GM20431 (cell line): ENCODE data around the gene ORM1.

Source experiments
- in situ Hi-C: fragments of 300-500 bp; cut with MseI, MboI; formaldehyde crosslinking; loops from one replicate; pipeline ENCODE4 v1.15.0; 2020; ENCODE audit warnings: low sequenced_read_pairs; ENCODE audit not compliant: unreplicated experiment

ORM1 gene

DNA sequence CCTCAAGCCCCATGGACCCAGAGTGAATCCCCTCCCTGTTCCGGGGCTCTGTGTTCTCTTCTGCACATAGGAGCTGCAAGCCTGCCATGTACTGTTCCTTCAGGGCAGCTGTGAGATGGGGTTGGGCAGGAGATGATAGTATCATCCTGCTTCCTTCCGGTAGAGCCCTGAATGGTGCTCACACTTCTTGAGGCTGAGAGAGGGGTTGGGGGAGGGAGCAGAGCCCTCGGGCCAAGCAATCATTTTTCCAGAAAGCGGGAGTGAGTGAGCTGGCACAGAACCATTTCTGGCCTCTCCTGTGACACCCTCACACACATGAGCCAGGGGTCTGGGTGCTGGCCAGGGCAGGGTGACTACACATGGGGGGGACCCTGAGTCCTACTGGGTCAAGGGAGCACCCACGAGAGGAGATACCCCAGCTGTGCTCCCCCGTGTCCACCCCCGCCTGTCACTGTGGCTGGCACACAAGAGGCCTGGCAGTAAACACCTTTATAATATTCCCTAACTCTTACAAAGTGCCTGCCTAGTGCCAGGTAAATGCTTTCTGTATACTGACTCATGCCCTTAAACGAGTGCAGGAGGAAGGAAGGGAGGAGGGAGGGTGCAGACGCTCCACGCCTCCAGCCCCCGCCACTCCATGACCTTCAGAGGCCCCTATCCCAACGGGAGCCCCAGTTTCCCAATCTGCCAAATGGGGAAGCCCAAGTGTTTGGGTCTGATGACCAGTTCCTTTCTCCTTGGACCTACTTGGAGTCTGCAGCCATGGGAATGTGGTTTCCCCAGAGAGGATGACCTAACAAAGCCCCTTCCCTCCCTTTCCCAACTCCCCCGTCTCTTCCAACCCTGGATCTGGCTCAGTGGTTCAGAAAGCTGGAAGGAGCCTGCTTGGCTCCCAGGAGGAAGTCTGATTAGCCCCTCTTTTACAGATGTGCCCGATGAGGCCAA is 49.3 kb downstream of the ORM1 start:
- in situ Hi-C loops: no loop called here

DNA sequence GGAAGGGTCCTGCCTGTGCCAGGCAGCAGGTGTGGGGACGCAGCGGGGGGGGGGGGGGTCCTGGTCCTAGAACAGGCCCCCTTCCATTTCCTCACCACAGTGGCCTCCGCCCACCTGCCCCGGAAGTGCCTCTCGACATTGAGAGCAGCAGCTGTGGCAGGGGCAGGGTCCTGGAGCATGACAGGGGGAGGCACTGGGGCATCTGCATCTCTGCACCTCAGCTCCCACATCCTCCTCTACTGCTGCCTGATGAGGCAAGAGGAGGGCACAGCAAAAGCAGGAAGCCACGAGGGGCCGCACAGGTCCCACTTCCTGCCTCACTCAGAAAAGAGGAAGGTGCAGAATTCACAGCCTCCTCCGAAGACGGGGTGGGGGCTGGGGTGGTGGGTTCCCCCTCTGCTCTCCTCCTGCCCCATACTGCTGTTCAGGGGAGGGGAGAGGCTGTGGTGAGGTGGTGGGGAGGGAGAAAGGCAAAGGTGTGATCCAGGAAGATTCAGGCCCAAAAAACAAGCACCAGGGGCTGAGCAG is 50.1 kb downstream of the ORM1 start:
- in situ Hi-C loops: no loop called here

DNA sequence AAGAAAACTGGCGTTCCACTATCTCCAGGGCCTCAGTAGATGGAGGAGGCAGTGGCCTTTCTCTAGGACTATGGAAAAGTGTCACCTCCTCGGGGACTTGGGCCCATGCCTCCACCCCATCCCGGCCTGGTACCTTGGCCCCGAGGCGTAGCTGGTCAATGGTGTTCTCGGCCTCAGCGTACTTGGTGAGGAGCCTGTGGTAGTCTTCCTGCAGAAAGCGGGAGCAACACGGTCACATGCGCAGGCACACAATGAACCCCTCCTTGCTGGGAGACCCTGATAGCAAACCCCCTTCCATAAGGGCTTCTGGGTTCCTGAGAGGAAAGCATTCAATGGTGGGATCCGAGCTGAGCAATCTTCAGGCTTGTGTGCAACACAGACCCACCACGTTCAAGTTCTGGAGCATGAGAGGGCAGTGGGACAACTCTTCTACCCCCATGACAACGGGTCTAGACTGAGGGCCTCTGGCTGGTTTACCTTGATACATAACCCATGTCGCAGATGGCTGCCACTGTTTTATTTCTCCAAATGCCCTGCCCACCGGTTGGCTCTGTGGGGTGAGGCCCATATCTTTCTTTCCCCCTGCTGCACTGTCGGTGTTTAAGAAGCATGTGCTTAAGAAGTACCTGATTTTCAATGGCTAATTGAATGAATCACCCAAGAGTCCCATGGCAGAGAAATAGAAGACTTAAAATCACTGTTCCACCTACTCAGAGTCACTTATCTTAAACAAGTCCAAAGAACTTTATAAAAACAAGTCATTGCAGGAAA is 51.2 kb downstream of the ORM1 start:
- in situ Hi-C loops: no loop called here

DNA sequence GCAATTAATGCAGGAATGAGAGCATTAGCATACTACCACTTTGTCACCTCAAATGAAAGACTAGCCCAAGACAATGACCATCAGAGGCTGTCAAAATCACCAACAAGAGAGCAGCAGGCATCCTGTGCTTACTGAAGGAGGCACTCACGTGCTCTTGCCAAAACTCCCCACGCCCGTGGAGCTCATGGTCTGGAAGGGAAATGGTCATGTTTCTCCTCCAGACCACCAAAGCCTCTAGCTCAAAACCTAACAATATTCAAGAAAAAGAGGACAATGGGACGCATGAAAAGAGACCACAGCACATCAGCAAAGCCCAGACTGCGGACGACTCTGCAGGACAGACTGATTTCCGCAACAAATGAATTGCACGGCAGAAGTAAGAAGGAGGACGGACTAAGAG is 52.0 kb downstream of the ORM1 start:
- in situ Hi-C loops: no loop called here

DNA sequence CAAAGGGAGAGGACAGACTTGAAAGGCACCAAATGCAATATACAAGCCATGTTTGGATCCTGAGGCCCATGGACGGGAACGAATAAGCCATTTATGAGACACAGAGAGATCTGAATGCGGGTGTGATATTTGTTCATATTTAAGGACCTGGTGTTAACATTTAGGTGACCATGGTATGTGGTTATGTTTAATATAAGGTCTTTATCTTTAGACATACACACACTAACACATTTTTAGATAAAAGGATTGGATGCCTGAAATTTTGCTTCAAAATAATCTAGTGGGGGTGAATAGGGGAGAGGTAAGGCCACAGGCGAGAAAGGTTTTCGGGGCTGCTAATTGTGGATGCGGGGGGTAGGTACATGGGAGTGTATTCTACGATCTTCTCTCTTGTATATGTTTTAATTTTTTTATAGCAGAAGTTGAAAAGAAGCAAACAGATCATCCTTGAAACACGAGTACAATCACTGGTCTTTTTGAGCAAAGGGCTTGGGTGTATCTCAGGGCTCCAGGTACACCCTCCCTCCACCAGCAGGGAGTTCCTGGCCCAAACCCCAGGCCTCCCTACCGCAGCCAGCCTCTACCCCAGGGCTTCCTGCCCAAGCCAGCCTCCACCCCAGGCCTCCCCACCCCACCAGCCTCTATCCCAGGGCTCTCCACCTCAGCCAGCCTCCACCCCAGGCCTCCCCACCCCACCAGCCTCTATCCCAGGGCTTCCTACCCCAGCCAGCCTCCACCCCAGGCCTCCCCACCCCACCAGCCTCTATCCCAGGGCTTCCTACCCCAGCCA is 52.7 kb downstream of the ORM1 start:
- in situ Hi-C loops: no loop called here
